ENCODE data around the gene RTBDN.

Gene RTBDN

DNA sequence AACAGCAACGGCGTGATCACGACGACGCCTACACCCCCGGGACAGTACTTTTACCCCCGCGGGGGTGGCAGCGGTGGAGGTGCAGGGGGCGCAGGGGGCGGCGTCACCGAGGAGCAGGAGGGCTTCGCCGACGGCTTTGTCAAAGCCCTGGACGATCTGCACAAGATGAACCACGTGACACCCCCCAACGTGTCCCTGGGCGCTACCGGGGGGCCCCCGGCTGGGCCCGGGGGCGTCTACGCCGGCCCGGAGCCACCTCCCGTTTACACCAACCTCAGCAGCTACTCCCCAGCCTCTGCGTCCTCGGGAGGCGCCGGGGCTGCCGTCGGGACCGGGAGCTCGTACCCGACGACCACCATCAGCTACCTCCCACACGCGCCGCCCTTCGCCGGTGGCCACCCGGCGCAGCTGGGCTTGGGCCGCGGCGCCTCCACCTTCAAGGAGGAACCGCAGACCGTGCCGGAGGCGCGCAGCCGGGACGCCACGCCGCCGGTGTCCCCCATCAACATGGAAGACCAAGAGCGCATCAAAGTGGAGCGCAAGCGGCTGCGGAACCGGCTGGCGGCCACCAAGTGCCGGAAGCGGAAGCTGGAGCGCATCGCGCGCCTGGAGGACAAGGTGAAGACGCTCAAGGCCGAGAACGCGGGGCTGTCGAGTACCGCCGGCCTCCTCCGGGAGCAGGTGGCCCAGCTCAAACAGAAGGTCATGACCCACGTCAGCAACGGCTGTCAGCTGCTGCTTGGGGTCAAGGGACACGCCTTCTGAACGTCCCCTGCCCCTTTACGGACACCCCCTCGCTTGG lies 42.1 kb downstream of the RTBDN start:
- DNase-seq (ENCODE audit: low spot score): peak; percentile 66

DNA sequence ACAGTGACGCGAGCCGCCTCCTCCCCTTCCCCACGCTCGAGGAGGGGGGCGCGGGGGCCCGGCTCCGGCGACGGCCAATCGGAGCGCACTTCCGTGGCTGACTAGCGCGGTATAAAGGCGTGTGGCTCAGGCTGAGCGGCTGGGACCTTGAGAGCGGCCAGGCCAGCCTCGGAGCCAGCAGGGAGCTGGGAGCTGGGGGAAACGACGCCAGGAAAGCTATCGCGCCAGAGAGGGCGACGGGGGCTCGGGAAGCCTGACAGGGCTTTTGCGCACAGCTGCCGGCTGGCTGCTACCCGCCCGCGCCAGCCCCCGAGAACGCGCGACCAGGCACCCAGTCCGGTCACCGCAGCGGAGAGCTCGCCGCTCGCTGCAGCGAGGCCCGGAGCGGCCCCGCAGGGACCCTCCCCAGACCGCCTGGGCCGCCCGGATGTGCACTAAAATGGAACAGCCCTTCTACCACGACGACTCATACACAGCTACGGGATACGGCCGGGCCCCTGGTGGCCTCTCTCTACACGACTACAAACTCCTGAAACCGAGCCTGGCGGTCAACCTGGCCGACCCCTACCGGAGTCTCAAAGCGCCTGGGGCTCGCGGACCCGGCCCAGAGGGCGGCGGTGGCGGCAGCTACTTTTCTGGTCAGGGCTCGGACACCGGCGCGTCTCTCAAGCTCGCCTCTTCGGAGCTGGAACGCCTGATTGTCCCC lies 42.9 kb downstream of the RTBDN start, which contains the start of gene JUNB:
Gene JUNB, plus strand, starts transcription at position 142 of the 706 bp plus-strand sequence. Its CDS starts 286 bp downstream, at position 428.
- DNase-seq (ENCODE audit: low spot score): peak; percentile 95

DNA sequence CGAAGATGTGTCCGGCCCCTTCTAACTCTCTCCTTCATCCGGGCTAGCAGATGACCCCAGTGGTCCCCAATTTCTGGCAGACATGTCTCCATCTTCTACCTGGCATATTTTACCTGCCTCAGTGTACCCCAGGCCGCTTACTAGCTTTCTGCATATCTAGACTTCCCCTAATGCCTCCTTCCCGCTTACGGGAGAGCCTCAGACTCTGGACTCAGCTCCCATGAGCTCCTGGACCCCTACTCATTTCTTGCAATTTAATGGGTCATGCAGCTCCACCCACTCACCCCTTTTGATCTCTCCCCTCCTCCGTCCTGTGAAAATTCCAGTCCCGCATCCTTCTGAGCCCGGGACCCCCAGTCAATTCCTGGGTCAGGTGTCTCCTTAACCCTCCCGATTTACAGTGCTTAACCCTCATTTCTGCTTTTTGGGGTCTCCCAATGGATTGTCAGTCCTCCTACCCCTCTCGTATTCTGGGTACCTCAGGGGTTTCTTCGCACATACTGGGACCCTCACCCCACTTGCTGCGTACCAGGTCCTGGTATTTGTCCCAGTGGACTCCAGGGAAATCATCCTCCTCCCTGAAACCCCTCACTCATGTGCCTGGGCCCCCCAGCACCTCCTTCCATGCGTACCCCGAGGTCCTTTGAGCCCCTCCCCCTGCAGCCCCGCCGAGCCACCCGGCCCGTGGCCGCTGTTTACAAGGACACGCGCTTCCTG lies 43.6 kb downstream of the RTBDN start:
- DNase-seq (ENCODE audit: low spot score): no peak

DNA sequence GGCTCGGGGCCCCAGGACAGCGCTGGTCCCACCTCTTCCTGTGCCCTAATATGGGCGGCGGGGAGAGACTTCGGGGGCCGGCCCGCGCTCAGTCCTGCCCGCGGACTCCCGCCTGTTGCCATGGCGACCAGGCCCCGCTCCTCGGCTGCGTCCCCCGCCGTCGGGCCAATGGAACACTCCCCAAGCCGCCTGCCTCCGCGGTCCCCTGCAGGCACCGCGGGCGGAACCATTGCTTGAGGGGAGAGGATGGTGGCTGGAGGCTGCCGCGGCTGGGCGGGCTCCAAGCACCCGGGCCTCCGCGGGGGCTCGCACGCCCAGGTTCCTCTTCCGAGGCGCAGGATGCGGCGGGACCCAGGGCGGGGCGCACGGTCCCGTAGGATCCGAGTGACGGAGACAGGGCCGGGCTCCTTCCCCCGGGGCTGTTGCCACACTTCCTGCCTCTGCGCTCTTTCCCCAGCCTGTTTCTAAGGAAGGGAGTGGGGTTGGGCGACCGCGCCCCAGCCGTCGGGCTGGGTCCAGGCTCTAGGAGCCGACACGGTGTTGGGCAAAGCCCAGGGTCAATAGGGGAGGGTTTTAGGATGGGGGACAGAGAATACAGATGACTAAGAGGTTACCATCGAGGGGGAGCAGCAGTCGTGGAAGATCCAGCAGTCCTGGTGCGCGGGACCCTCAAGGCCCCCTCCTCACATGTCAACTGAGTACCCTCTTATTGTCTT lies 44.3 kb downstream of the RTBDN start:
- peak; percentile 96 for DNase-seq (ENCODE audit: low spot score)

DNA sequence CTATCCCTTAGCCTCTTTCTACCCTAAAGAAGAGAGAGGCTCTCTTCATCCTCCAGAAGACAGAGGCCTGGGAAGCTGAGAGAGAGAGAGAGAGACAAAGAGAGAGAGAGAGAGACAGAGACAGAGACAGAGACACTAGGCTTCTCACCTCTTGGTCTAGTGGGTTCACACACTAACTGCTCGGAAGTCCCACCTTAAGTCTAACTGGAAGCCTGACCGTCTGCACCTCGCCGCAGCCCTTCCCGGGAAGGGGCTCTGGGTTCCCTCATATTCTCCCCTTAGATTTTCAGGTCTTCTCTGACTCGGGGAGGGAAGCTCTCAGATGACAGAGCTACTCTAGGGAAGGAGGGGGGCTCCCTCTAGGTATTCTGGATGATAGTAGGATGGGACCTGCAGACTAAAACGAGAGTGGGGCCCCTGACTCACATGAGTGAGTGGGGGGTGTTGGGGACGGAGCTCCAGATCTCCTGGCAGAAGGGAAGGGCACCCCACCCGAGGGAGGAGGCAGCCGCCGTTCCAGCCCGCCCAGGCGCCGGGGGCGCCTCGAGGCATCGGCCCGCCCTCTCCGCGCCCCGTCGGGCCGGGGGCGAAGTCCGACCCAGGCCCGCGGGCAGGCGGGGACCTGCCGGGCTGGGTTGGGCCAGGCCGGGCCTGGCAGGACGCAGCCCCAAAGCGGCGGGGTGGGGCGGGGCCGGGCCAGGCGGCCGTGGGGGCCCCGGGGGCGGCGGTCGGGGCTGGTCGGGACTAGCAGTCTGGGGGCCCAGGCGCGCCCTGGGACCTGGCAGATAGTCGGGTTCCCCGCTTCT lies 45.1 kb downstream of the RTBDN start:
- DNase-seq (ENCODE audit: low spot score): peak; percentile 50

DNA sequence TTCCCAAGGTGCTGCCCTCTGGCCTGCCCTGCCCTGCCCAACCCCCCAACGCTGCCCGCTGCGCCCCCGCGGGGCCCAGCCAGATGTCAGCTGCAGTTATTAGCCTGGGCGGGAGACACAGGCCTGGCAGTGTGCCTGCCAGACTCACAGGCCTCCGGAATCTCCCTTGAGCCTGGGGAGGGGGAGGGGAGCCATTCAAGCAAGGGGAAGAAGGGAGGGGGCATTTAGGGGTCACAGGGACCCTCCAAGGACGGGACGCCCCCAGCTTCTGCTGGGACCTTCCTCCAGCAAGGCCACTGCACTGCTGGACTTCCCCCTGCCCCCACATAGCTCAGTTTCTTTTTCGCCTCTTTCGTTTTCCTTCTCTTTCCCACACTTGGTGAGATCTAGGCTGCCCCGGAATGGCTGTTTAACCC lies 45.7 kb downstream of the RTBDN start:
- DNase-seq (ENCODE audit: low spot score): peak; percentile 53

DNA sequence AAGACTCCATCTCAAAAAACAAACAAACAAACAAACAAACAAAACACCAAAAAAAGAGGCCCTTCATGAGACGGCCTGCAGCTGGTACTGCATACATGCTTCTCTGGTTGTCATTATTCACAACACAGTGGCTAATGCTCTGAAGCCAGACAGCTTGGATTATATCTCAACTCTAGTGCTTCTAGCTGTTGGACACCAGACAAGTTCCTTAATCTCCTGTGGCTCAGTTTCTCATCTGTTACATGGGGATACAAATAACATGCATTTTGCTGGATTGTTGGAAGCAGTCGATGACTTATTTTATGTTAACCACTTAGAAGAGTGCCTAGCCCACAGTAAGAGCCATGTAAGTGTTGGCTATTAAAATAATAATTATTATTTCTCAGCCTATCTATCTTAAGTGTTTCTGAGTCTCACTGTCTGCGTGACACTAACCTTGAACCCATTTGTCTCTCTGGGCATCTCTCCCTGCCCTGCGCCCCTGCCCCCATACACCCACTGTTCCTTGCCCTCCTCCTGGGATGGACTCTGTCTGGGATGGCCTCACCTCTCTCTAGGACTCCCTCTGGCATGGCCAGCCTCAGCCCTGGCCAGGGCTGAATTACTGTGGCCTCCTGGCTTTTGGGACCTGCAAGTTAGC lies 46.2 kb downstream of the RTBDN start:
- DNase-seq (ENCODE audit: low spot score): no peak

DNA sequence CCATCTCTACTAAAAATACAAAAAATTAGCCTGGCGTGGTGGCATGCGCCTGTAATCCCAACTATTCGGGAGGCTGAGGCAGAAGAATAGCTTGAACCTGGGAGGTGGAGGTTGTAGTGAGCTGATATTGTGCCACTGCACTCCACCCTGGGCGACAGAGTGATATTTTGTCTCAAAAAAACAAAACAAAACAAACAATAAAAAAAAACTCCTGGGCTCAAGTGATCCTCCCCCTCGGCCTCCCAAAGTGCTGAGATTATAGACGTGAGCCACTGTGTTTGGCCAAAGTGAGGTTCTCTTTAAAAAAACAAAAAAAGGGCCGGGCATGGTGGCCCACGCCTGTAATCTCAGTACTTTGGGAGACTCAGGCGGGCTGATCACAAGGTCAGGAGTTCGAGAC lies 46.9 kb downstream of the RTBDN start:
- DNase-seq (ENCODE audit: low spot score): no peak

DNA sequence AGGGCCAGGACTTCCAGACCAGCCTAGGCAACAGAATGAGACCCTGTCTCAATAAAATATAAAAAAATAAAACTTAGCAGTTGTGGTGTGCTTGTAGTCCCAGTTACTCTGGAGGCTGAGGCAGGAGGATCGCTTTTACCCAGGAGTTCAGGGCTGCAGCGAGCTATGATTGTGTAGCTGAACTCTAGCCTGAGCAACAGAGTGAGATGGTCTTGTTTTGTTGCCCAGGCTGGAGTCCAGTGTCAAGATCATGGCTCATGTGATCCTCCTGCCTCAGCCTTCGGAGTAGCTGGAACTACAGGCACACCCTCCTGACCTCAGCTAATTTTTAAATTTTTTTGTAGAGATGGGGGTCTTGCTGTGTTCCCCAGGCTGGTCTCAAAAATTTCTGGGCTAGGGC lies 47.4 kb downstream of the RTBDN start:
- no peak for DNase-seq (ENCODE audit: low spot score)

DNA sequence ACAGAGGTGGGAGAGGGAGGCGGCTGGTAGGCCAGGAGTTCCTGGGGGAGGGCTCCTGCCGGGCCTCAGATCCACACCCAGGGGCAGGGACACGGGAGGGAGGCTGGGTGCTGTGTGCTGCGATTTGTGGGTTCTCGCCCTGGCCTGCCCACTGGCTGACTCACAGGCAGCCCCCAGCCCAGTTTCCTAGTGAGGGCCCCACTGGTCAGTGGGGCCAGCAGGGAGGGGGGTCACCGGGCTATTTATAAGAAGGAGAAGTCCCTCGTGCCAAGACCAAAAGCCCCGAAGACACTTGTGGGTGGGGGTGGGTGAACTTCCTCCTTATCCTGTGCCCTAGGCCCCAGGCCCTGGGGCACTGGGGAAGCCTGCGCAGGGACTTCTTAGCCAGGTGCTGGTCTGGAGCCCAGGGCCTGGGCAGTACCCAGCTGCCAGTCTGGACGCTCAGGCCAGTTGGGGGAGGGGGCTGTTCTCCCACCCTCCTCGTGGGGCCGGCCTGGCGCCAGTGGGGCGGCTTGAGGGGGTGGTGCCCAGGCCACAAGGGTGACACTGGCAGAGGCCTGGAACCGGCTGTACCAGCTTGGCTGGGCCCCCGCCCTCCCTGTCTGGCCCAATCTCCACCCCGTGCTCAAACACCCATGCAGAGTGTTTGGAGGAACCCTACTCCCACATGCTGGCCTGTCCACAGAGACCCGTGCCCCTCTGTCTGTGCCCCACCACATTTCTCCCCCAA lies 48.1 kb downstream of the RTBDN start:
- no peak for DNase-seq (ENCODE audit: low spot score)

DNA sequence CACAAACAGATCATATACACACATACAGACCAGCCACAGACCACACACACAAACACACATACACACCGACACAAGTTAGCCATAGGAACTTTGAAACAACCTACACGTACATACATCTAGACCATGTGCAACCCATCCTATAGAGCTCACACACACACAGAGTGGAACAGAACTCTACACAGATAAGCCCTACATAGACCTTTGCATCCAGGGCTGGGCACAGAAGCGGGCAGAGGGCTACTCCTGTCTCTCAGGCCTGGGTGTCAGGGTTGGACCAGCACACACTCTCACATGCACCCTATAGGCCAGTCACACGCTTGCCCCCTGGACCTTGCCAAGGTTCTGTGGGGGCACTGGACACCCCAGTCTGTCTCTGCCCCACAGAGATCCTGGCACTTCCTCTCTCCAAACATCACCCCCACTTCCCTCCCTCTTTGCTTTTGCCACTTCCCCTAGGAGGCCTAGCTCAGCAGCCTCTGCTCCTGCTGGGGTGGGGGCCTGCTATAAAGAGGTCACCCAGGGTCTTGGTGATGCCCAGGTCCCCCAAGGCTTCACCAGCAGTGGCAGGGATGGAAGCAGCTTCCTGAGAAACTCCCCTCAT lies 48.8 kb downstream of the RTBDN start:
- no peak for DNase-seq (ENCODE audit: low spot score)

DNA sequence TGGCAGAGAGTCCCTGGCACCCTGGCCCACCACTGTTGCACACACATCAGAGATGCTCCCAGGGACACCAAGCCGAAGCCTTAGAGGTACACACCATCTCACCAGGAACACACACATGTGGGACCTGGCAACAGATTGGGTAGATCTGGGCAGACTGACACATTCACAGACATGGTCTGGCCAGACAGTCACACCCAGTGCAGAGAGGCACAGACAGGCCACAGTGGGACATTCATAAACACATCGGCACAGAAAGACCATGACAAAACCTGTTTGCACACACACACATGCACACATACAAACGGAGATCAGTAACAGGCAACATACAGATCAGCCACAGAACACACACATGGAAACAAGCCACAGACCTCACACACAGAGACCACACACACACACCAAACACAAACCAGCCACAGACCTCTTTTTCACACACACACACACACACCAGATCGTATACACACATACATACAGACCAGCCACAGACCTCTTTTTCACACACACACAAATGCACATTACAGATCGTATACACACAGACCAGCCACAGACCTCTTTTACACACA lies 49.4 kb downstream of the RTBDN start:
- DNase-seq (ENCODE audit: low spot score): no peak

DNA sequence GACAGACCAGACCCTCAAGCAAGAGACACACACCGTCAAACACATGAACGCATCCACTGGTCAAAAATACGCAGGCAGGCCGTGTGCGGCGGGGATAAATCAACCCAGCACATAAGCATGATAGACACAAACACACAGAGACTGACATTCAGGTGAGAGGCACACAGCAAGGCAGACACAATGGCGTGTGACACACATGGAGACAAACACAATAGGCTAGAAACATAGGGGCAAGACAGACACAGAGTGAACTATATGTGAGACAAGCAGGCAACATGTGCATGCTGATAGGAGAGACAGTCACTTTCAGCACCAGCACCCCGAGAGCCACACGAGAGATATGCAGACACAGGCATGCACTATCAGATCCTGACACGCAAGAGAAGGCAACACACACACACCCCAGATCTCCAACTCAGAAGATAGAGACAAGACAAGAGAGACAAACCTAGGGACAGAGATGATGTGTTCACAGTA lies 49.9 kb downstream of the RTBDN start:
- no peak for DNase-seq (ENCODE audit: low spot score)

DNA sequence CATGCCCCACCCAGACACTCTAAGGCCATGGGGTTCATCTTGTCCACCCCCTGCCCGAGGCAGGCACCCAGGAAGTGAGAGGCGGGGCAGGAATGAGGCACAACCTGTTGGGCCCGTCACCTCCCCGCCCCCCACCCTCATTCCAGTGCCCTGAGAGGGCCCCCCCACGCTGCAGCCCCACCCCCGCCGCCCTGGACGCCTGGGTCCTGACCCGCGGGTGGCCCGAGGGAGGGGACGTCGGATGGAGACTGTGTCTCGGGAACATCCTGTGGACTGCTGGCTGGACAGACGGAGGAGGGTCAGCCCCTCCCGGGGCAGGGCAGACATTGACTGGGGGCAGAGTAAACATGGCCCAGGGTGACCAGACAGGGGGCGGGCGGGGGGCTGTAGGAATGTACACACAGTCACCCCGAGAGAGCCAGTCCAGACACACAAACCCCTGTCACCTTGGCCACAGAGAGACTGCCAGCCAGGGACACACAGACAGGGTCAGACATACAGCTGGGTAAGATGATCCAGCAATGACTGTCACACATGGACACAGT lies 50.5 kb downstream of the RTBDN start:
- DNase-seq (ENCODE audit: low spot score): no peak

DNA sequence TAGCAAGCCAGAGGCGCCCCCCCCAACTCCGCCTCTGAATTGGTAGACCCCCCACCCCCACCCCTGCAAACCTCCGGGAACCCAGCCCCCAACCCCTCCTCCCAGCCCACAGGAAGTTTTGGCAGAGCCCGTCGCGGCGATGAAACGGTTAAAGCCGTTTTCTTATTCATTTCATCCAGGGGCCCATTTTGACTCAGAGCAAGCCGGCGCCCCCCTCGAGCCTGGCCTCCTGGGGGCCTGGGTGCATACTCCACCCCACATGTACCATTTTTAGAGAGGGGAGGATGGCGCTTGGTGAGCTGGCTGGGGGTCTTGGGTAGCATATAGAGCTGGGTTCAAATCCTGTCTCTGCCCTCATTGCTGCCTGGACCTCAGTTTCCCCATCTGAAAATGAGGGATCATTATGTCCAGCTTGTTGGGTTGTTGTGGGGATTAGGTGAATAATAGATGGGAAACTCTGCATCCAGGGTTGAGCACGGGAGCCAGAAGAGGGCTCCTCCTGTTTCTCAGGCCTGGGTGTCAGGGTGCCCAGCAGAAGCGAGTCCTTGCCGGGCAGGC lies 51.0 kb downstream of the RTBDN start:
- DNase-seq (ENCODE audit: low spot score): no peak

DNA sequence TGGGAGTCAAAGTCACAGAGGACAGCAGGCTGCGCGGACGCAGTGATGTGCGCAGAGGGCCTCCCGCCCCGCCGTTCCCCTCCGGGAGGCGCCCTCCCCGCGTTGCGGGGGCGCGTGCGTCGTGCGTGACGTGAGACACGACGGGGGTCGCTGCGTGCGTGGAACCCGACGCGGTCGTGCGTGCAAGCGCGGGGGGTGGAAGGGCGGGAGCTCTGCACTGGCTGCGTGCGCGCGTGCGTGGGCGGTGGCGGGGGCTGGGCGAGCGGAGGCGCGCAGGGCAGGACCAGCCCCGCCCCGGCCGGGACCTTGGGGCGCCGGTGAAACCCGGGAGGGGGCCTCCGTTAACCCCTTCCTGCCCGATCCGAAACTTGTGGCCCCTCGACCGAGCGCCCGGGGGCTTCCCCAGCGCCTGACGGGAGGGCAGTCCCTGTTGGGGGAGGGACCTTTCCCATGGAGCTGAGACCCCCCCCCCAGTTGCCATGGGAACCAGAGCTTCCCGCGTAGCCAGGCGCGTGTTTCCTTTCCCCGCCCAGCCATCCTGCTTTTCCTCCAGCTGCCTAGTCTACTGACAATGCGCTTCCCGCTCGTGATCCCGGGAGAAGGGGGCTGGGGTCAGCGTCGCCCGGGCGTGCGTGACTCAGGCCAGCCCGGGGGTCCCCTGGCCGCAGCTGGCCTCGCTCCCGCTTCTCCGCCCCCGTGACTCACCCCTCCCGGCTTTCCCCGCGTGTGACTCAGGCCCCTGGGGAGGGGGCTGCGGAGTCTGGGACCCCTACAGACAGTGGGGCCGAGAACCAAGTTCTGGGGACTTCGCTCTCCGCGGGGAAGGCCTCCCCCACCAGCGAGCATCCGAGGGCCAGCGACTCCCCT lies 51.7 kb downstream of the RTBDN start:
- peak; percentile 86 for DNase-seq (ENCODE audit: low spot score)

DNA sequence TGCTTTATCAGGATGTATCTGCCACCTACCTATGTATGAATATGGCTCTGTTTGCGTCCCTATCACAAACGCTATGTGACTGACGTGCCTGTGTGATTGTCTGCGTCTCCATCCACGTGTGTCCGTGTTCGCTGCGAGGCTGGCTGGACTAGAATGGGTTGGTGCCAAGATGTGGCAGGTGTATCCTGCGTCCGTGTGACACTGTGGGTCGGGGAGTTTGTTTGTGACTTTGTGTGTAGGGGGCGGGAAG lies 52.3 kb downstream of the RTBDN start:
- DNase-seq (ENCODE audit: low spot score): no peak
